Activated CD4-positive, alpha-beta T cell treated with anti-CD3 and anti-CD28 coated beads, Interleukin-2, amount 10 ng/mL, durations not matched to agents 7 days and 5 days (primary cell): ENCODE measurements around the gene ASB3. TPM values are rescaled to one million over a fixed set of nuclear protein-coding genes. Genes with fewer than 3 reads are reported as not detected.
"Not testable (repeated sequence)": the region's sequence is repeated elsewhere in the genome, so short reads cannot be mapped to it uniquely, and the experiment has no call there.

ENCODE experiments used
- CTCF ChIA-PET: fragments of 350-600 bp; sonication (Branson Sonifier 250); formaldehyde crosslinking; loops from one replicate; lab custom pipeline; 2021; ENCODE audit warnings: antibody characterized with exemption; lab: Charles Lee
- POLR2A ChIA-PET: fragments of 350-600 bp; sonication (Branson Sonifier 250); formaldehyde crosslinking; loops from one replicate; lab custom pipeline; 2021; ENCODE audit warnings: antibody characterized with exemption; lab: Charles Lee
- DNase-seq: peaks from one replicate; pipeline ENCODE4 v3.0.0-alpha.2; 2020
- H3K27ac Mint-ChIP-seq: one replicate; pipeline ENCODE4 v1.8.0; 2021; ENCODE audit warnings: mild to moderate bottlenecking, moderate library complexity, mixed read lengths
- H3K27me3 Mint-ChIP-seq: one replicate; pipeline ENCODE4 v1.8.0; 2021; ENCODE audit warnings: mixed read lengths
- H3K36me3 Mint-ChIP-seq: one replicate; pipeline ENCODE4 v1.8.0; 2021; ENCODE audit warnings: low read depth, mixed read lengths
- H3K4me1 Mint-ChIP-seq: one replicate; pipeline ENCODE4 v1.8.0; 2021; ENCODE audit warnings: mixed read lengths
- H3K4me3 Mint-ChIP-seq: one replicate; pipeline ENCODE4 v1.8.0; 2021; ENCODE audit warnings: mild to moderate bottlenecking, moderate library complexity, mixed read lengths
- H3K9me3 Mint-ChIP-seq: one replicate; pipeline ENCODE4 v1.8.0; 2021; ENCODE audit warnings: mixed read lengths
- total RNA-seq, 2 experiments: library from RNA; stranded (reverse); gene quantifications; one replicate each; pipeline ENCODE4 v1.2.3, GENCODE V29; 2021

The ASB3 gene
- total RNA-seq, 2 experiments from 2014 or later = 20.2 to 23.3 TPM

DNA sequence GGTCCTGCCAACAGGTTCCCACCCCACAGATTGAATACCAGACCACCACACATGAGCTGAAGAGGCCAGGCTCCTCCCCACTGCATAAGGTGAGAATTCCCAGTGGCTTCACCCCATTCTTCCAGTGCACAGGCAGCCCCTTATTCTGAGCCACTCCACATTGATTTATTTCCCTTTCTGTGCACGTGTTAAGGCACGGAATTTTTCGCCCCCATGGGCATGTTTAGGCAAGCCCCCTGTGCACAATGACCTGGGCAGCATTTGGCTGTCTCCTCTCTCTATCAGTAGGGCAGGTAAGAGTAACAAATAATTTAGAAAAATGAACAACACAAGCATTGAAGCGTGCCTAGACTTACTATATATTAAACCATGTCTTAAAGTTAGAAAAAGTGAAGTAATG lies 34.4 kb downstream of the ASB3 start:
- H3K4me1 Mint-ChIP-seq = peaks cover 14% of the 10 kb centered on the region
- H3K27me3 Mint-ChIP-seq = no peaks in the 10 kb centered on the region
- no peak for DNase-seq
- H3K27ac Mint-ChIP-seq = no peak overlapping the region
- ChIA-PET CTCF (interaction anchor here (1.1 kb wide), 1 partner anchor 16 kb away, joined by 3 read pairs; the partner anchor contains the start of gene CHAC2), POLR2A (no interaction called here)
- peaks cover 35% of the 10 kb centered on the region for H3K36me3 Mint-ChIP-seq
- H3K4me3 Mint-ChIP-seq = no peak overlapping the region
- H3K9me3 Mint-ChIP-seq = no peaks in the 10 kb centered on the region

DNA sequence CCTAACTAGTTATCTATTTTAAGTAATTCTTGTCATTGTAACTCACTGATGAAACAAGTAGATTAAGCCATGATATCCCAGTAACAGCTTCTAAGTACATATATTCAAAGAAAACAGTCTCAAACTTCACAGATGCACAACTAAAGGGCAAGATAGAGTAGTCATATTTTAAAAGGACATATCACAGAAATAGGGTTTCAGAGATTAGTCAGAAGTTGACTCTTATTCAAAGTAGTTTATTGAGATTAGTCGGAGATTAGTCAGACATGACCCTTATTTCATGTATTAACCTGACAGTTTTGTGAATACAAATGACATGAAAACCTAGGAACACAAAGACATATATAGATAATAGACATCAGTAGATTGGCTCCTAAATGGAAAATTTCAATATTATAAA lies 35.0 kb downstream of the ASB3 start:
- peaks cover 32% of the 10 kb centered on the region for H3K36me3 Mint-ChIP-seq
- no peaks in the 10 kb centered on the region for H3K9me3 Mint-ChIP-seq
- ChIA-PET CTCF (interaction anchor here (1.1 kb wide), 1 partner anchor 16 kb away, joined by 3 read pairs; the partner anchor contains the start of gene CHAC2), POLR2A (interaction anchor here (0.6 kb wide), 1 partner anchor 15 kb away, joined by 3 read pairs; no protein-coding TSS in a partner anchor)
- no peak overlapping the region for H3K4me3 Mint-ChIP-seq
- H3K27ac Mint-ChIP-seq = no peak overlapping the region
- DNase-seq = no peak
- H3K27me3 Mint-ChIP-seq = no peaks in the 10 kb centered on the region
- H3K4me1 Mint-ChIP-seq = peaks cover 14% of the 10 kb centered on the region

DNA sequence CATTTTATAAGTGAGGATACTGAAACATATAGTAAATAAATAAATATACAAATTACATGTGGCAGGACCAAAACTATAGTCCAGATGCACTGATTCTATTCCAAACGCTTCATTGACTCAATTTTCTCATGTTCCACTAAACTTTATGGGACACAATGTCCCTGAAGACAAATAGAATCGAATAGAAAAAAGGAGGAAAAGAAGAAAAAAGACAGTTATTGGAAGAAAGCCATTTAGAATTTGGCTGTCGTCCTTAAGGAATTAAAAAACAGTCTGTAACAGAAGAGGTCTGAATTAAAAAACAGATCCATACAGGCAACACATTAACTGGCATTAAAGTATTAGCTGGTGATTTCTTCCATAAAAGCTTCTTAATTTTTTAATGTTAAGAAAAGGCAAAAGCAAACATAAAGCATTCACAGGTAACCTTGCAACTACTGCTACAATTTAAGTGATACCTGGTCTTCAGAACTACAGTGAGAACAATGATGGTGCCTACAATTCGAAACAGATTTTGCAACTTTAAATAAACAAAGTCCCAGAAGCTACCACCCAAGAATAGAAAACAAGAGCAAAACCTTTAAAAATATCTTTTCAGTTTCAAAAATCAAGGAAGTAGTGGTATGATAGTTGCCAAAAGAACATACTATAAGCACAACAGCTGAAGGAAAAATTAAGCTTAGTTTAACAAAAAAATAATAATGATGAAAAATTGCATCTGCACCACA lies 36.5 kb downstream of the ASB3 start:
- POLR2A ChIA-PET = no interaction called here
- H3K9me3 Mint-ChIP-seq = no peaks in the 10 kb centered on the region
- no peak overlapping the region for H3K4me3 Mint-ChIP-seq
- H3K27me3 Mint-ChIP-seq = no peaks in the 10 kb centered on the region
- H3K27ac Mint-ChIP-seq = no peak overlapping the region
- CTCF ChIA-PET = no interaction called here
- DNase-seq = no peak
- peaks cover 14% of the 10 kb centered on the region for H3K4me1 Mint-ChIP-seq
- peaks cover 37% of the 10 kb centered on the region for H3K36me3 Mint-ChIP-seq

DNA sequence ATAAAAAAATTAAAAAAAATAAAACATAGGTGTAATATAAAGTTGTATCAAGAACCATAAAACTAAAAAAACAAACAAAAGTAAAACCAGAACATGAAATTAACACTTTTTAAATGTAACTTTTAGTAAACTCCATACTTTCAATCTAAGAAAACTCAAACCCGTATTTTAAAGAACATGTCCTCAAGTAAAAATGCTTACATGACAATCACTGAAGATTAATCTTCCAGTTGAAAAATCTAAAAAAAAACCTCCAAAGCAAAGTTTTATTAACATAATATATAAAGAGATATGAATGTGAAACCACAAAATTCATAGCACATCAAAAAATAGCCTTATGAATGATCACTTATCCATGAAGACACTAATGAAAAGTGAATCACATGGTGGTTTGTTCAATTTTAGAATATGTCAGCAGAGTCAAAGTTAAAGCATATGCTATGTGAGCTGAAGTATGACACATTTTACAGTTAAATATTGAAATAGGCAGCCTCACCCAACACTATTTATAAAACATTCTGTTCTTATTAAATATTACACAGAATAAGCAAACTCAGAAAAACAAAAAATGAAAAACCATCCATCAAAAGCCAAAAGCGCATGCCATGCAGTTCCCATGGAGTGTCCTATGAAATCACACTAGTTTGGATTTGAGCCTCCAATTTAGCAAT lies 42.2 kb downstream of the ASB3 start:
- DNase-seq = no peak
- CTCF ChIA-PET = interaction anchor here (0.6 kb wide), 1 partner anchor 127 kb away, joined by 3 read pairs; no protein-coding TSS in a partner anchor
- Mint-ChIP-seq H3K4me1 (peaks cover 8% of the 10 kb centered on the region), H3K27ac (no peak overlapping the region), H3K4me3 (no peak overlapping the region), H3K9me3 (no peaks in the 10 kb centered on the region), H3K27me3 (no peaks in the 10 kb centered on the region), H3K36me3 (peaks cover 38% of the 10 kb centered on the region)
- POLR2A ChIA-PET = no interaction called here

DNA sequence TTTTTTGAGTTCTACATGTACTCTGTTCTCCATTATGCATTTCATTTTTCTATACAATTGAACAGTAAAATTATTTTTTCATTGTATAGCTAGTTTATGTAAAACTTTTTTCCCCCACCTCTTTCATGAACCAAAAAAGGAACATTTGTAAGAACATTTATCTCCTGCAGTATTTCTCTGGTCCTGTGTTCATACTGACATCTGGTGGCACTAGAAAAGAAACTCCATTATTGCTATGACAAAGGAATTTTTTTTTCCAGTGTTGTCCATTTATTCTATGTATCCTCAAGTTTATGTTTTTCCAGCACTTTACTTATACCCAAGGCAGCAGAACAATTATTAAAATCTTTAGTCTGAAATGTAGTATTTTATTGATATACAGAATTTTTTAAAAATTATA lies 46.6 kb downstream of the ASB3 start:
- Mint-ChIP-seq H3K27me3 (no peaks in the 10 kb centered on the region), H3K36me3 (peaks cover 17% of the 10 kb centered on the region), H3K9me3 (no peaks in the 10 kb centered on the region), H3K27ac (no peak overlapping the region), H3K4me3 (no peak overlapping the region), H3K4me1 (peaks cover 10% of the 10 kb centered on the region)
- CTCF ChIA-PET = no interaction called here
- no peak for DNase-seq
- POLR2A ChIA-PET = no interaction called here

DNA sequence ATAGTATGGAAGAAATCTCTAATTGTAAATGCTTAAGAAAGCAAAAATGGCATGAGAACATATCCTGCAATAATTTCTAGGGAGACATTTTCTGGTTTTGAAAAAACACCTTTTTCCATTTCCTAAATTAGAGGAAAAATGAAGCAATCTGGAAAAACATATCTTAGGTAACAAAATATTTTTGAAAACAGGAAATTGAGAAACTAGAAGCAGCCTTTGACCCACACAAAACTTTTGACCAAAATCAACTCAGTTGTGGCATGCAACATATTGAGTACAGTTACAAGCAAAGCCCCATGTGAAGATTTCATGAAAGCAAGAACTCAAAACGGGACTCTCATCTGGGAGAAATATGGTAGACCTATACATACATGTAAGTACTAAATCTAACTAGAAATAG lies 47.7 kb downstream of the ASB3 start:
- no peak overlapping the region for H3K27ac Mint-ChIP-seq
- H3K4me1 Mint-ChIP-seq = peaks cover 10% of the 10 kb centered on the region
- peaks cover 23% of the 10 kb centered on the region for H3K36me3 Mint-ChIP-seq
- CTCF ChIA-PET = interaction anchor here (1.1 kb wide), 1 partner anchor 28 kb away, joined by 3 read pairs; the partner anchor contains the start of gene CHAC2
- H3K4me3 Mint-ChIP-seq = no peak overlapping the region
- no peaks in the 10 kb centered on the region for H3K27me3 Mint-ChIP-seq
- H3K9me3 Mint-ChIP-seq = no peaks in the 10 kb centered on the region
- DNase-seq = no peak
- POLR2A ChIA-PET = no interaction called here

DNA sequence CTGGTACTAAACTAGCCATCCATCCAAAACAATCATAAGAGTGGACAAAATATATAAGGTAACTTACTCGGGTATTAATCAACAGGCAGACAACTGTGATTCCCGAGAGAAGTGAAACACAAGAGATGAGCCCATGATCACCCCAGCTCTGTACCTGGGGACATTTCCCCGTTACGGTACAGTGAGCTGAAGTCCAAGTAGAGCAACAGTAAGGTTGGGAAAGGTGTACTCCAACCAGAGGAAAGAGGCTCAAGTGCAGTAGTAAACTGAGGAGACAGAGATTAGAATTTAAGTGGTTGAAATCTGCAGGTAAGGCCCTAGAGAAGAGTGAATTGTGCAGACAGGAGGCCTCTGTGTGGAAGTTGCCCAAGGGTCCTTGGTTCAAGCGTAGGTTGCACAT lies 49.7 kb downstream of the ASB3 start:
- no peak overlapping the region for H3K27ac Mint-ChIP-seq
- H3K4me1 Mint-ChIP-seq = peaks cover 2% of the 10 kb centered on the region
- POLR2A ChIA-PET = no interaction called here
- CTCF ChIA-PET = no interaction called here
- H3K9me3 Mint-ChIP-seq = no peaks in the 10 kb centered on the region
- peaks cover 15% of the 10 kb centered on the region for H3K36me3 Mint-ChIP-seq
- no peak overlapping the region for H3K4me3 Mint-ChIP-seq
- no peaks in the 10 kb centered on the region for H3K27me3 Mint-ChIP-seq
- no peak for DNase-seq

DNA sequence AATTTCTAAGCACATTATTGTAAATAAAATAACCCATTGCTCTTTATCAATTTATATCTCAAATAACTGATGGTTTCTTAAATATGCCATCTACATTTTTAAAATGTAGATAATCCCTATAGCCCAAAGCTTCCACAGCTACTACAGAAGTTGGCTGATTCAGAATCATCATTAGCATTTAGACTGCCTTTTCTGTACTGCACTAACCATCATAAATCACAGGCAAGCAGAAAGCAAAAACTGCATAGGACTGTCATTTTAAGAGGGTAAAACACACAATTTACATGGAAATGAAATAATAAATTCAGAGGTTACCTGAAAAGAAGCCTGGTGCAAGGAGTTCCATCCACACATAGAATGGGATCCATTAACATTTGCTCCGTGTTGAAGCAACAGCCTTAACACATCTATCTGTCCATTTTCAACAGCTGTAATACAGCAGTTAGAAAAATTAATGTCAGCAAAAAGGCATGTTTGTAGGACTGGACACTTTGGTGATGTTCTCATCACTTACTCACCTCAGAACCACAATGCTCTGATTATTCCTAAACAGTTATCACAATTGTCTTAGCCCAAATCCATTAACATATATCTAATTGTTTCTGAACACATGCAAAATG lies 57.5 kb downstream of the ASB3 start:
- POLR2A ChIA-PET = no interaction called here
- DNase-seq = no peak
- peaks cover 8% of the 10 kb centered on the region for H3K9me3 Mint-ChIP-seq
- CTCF ChIA-PET = interaction anchor here (0.9 kb wide), 1 partner anchor 10 kb away, joined by 3 read pairs; no protein-coding TSS in a partner anchor
- H3K4me3 Mint-ChIP-seq = no peak overlapping the region
- peaks cover 24% of the 10 kb centered on the region for H3K36me3 Mint-ChIP-seq
- no peak overlapping the region for H3K27ac Mint-ChIP-seq
- H3K4me1 Mint-ChIP-seq = peaks cover 8% of the 10 kb centered on the region
- H3K27me3 Mint-ChIP-seq = no peaks in the 10 kb centered on the region

DNA sequence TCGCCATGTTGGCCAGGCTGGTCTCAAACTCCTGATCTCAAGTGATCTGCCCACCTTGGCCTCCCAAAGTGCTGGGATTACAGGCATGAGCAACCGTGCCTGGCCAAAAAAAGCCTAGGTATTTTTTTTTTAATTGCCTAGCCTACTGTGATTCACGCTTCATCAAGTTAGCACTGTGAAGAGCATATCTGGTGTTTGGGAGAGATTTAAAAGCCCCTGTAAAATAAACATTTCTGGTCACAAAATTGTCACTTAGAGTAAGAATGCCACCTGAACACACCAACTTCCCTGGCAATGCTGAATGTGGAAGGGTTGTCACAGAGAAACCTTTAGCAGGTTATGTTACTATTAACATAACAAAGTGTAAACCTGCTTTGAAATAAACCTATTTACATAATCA lies 58.8 kb downstream of the ASB3 start:
- H3K4me3 Mint-ChIP-seq = no peak overlapping the region
- H3K27ac Mint-ChIP-seq = no peak overlapping the region
- peaks cover 8% of the 10 kb centered on the region for H3K4me1 Mint-ChIP-seq
- H3K36me3 Mint-ChIP-seq = peaks cover 24% of the 10 kb centered on the region
- DNase-seq = no peak
- H3K27me3 Mint-ChIP-seq = no peaks in the 10 kb centered on the region
- CTCF ChIA-PET = interaction anchor here (0.7 kb wide), 1 partner anchor 785 kb away, joined by 3 read pairs; no protein-coding TSS in a partner anchor
- POLR2A ChIA-PET = no interaction called here
- peaks cover 8% of the 10 kb centered on the region for H3K9me3 Mint-ChIP-seq

DNA sequence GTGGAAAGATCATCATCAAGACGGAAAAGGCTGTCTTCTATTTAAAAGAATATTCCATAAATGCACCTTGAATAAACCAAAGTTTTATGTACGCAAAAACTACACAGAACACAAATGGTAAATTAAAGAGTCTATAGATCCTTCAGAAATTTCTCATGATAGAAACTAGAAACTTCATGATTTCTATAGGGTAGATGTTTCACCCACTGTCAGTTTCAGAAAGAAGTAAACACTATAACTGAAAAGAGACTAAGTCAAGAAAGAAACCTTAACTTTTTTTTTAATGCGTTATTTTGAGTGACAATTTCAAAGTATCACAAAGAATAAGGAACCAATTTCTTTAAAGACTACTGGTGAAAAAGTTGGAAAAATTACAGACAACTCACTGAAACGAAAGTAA lies 61.1 kb downstream of the ASB3 start:
- Mint-ChIP-seq H3K4me1 (peaks cover 8% of the 10 kb centered on the region), H3K36me3 (peaks cover 29% of the 10 kb centered on the region), H3K9me3 (peaks cover 8% of the 10 kb centered on the region), H3K27me3 (no peaks in the 10 kb centered on the region), H3K27ac (no peak overlapping the region), H3K4me3 (no peak overlapping the region)
- ChIA-PET POLR2A (no interaction called here), CTCF (interaction anchor here (0.6 kb wide), 1 partner anchor 469 kb away, joined by 3 read pairs; no protein-coding TSS in a partner anchor)
- DNase-seq = no peak

DNA sequence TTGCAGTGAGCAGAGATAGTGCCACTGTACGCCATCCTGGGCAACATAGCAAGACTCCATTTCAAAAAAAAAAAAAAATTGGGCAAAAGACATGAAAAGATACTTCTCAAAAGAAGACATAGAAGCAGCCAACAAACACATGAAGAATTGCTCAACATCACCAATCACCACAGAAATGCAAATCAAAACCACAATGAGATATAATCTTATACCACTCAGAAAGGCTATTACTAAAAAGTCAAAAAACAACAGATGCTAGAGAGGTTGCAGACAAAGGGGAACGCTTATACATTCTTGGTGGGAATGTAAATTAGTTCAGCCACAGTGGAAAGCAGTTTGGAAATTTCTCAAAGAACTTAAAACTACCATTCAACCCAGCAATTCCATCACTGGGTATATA lies 62.2 kb downstream of the ASB3 start:
- H3K36me3 Mint-ChIP-seq = peaks cover 31% of the 10 kb centered on the region
- no peak overlapping the region for H3K27ac Mint-ChIP-seq
- H3K4me3 Mint-ChIP-seq = no peak overlapping the region
- peaks cover 8% of the 10 kb centered on the region for H3K9me3 Mint-ChIP-seq
- ChIA-PET CTCF (no interaction called here), POLR2A (no interaction called here)
- no peaks in the 10 kb centered on the region for H3K27me3 Mint-ChIP-seq
- H3K4me1 Mint-ChIP-seq = peaks cover 8% of the 10 kb centered on the region
- DNase-seq = no peak

DNA sequence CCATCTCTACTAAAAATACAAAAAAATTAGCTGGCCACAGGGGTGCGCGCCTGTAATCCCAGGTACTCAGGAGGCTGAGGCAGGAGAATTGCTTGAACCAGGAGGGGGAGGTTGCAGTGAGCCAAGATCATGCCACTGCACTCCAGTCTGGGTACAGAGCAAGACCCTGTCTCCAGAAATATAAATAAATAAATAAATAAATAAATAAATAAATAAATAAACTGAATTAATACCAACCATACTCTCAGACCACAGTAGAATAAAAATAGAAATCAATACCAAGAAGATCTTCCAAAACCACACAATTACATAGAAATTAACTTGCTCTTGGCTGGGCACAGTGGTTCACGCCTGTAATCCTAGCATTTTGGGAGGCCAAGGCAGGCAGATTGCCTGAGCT lies 65.8 kb downstream of the ASB3 start:
- H3K9me3 Mint-ChIP-seq, POLR2A ChIA-PET: not testable (repeated sequence)

DNA sequence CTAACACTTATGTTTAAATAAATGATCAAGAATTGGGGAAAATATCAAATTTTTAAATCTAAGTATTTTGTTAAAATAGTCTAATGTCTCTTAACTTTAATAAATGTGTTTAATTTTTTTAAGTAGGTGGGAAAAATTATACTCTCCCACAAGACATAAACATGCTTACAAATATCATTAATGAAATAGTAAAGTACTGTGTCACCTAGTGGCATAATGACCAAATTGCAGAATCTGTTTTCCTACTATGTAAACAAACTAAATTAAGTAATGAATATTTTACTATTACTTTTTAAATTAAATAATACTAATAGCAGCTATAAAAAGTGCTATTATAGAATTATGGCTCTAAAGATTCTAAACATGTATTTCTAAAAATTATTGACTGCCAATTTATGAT lies 71.2 kb downstream of the ASB3 start:
- H3K36me3 Mint-ChIP-seq = peaks cover 36% of the 10 kb centered on the region
- H3K4me1 Mint-ChIP-seq = no peaks in the 10 kb centered on the region
- no peak overlapping the region for H3K27ac Mint-ChIP-seq
- DNase-seq = no peak
- ChIA-PET CTCF (interaction anchor here (0.7 kb wide), 1 partner anchor 75 kb away, joined by 3 read pairs; no protein-coding TSS in a partner anchor), POLR2A (no interaction called here)
- no peaks in the 10 kb centered on the region for H3K9me3 Mint-ChIP-seq
- H3K27me3 Mint-ChIP-seq = no peaks in the 10 kb centered on the region
- H3K4me3 Mint-ChIP-seq = no peak overlapping the region

More for the DNA sequence above, 65.8 kb downstream of the ASB3 start:
- CTCF ChIA-PET, H3K4me1 Mint-ChIP-seq, H3K4me3 Mint-ChIP-seq, H3K27ac Mint-ChIP-seq, DNase-seq, H3K27me3 Mint-ChIP-seq: not testable (repeated sequence)
- H3K36me3 Mint-ChIP-seq = peaks cover 26% of the 10 kb centered on the region
